Calu3 (cell line): ENCODE results near the gene CACNA1C. TPM values are rescaled to one million over a fixed set of nuclear protein-coding genes. Genes with fewer than 3 reads are reported as not detected.

Experiments used
- BruUV-seq: library from RNA; stranded (reverse); fragments of 400-500 nt; replicated peaks from 2 replicates; lab custom pipeline; 2021; lab: Mats Ljungman, UMichigan
- CTCF ChIA-PET: fragments of 300-600 bp; sonication (Branson Sonifier 250); formaldehyde crosslinking; loops from one replicate; lab custom pipeline; 2022; ENCODE audit warnings: antibody characterized with exemption; lab: Charles Lee
- DNase-seq: peaks from one replicate; pipeline ENCODE4 v3.0.0; 2022
- H3K27ac Mint-ChIP-seq: one replicate; pipeline ENCODE4 v1.8.0; 2022; ENCODE audit warnings: mixed read lengths; ENCODE audit not compliant: unreplicated experiment
- H3K27me3 Mint-ChIP-seq: one replicate; pipeline ENCODE4 v1.8.0; 2022; ENCODE audit warnings: mixed read lengths; ENCODE audit not compliant: unreplicated experiment
- H3K36me3 Mint-ChIP-seq: one replicate; pipeline ENCODE4 v1.8.0; 2022; ENCODE audit warnings: mild to moderate bottlenecking, moderate library complexity, mixed read lengths; ENCODE audit not compliant: insufficient read depth, unreplicated experiment
- H3K4me1 Mint-ChIP-seq: one replicate; pipeline ENCODE4 v1.8.0; 2022; ENCODE audit warnings: mild to moderate bottlenecking, low read depth, mixed read lengths; ENCODE audit not compliant: unreplicated experiment
- H3K4me3 Mint-ChIP-seq: one replicate; pipeline ENCODE4 v1.8.0; 2022; ENCODE audit warnings: mild to moderate bottlenecking, low read depth, moderate library complexity, mixed read lengths; ENCODE audit not compliant: unreplicated experiment
- H3K9me3 Mint-ChIP-seq: one replicate; pipeline ENCODE4 v1.8.0; 2022; ENCODE audit warnings: low read depth, mixed read lengths; ENCODE audit not compliant: unreplicated experiment
- CTCF ChIP-seq: fragments of 200-600 bp; IDR thresholded peaks from one replicate; pipeline ENCODE4 v1.8.0; 2022; ENCODE audit warnings: antibody characterized with exemption; ENCODE audit not compliant: unreplicated experiment
- intact Hi-C: fragments of 100-400 bp; cut with micrococcal nuclease; formaldehyde crosslinking; loops from one replicate; pipeline ENCODE4 v1.10.0; 2022; ENCODE audit not compliant: unreplicated experiment
- total RNA-seq: library from RNA; stranded (reverse); gene quantifications from 2 replicates; pipeline ENCODE4 v1.2.3, GENCODE V29; 2022

CACNA1C gene
- total RNA-seq, 1 experiment from 2014 or later = not detected

GRCh38 chr12:2567711-2568110 is 514.9 kb downstream of the CACNA1C start:
- CTCF ChIA-PET = no interaction called here
- no peaks in the 10 kb centered on the region for H3K4me1 Mint-ChIP-seq
- no peak for TF ChIP-seq CTCF
- intact Hi-C loops = no loop called here
- BruUV-seq = no TSS peak
- H3K4me3 Mint-ChIP-seq = no peak overlapping the region
- H3K36me3 Mint-ChIP-seq = no peaks in the 10 kb centered on the region
- H3K27ac Mint-ChIP-seq = no peak overlapping the region
- no peak for DNase-seq
- H3K27me3 Mint-ChIP-seq = peaks cover 95% of the 10 kb centered on the region
- H3K9me3 Mint-ChIP-seq = no peaks in the 10 kb centered on the region

GRCh38 chr12:2570562-2570961 is 517.8 kb downstream of the CACNA1C start:
- Mint-ChIP-seq H3K4me3 (no peak overlapping the region), H3K27me3 (peaks cover 94% of the 10 kb centered on the region)
- BruUV-seq = no TSS peak

GRCh38 chr12:2574355-2574935 is 521.7 kb downstream of the CACNA1C start:
- H3K4me1 Mint-ChIP-seq = no peaks in the 10 kb centered on the region
- intact Hi-C loops = no loop called here
- TF ChIP-seq CTCF = no peak
- CTCF ChIA-PET = interaction anchor here (1.2 kb wide), 1 partner anchor 10 kb away, joined by 3 read pairs; no protein-coding TSS in a partner anchor
- peaks cover 98% of the 10 kb centered on the region for H3K27me3 Mint-ChIP-seq
- BruUV-seq = no TSS peak
- H3K4me3 Mint-ChIP-seq = no peak overlapping the region
- H3K36me3 Mint-ChIP-seq = no peaks in the 10 kb centered on the region
- no peak overlapping the region for H3K27ac Mint-ChIP-seq
- H3K9me3 Mint-ChIP-seq = no peaks in the 10 kb centered on the region
- DNase-seq = no peak

More at GRCh38 chr12:2570562-2570961, 517.8 kb downstream of the CACNA1C start:
- H3K9me3 Mint-ChIP-seq = no peaks in the 10 kb centered on the region
- CTCF ChIA-PET = no interaction called here
- no peaks in the 10 kb centered on the region for H3K4me1 Mint-ChIP-seq
- no peak overlapping the region for H3K27ac Mint-ChIP-seq
- H3K36me3 Mint-ChIP-seq = no peaks in the 10 kb centered on the region
- TF ChIP-seq CTCF = no peak
- no peak for DNase-seq
- intact Hi-C loops = no loop called here

GRCh38 chr12:2575245-2575644 is 522.5 kb downstream of the CACNA1C start:
- TF ChIP-seq CTCF = no peak
- Mint-ChIP-seq H3K4me3 (no peak overlapping the region), H3K36me3 (no peaks in the 10 kb centered on the region), H3K27me3 (peaks cover 92% of the 10 kb centered on the region), H3K9me3 (no peaks in the 10 kb centered on the region), H3K4me1 (no peaks in the 10 kb centered on the region), H3K27ac (no peak overlapping the region)
- DNase-seq = no peak
- intact Hi-C loops = no loop called here
- CTCF ChIA-PET = interaction anchor here (1.2 kb wide), 1 partner anchor 9 kb away, joined by 3 read pairs; no protein-coding TSS in a partner anchor
- no TSS peak for BruUV-seq
